ENCODE measurements around the gene FBXO42. TPM values are rescaled to one million over a fixed set of nuclear protein-coding genes. Genes with fewer than 3 reads are reported as not detected.
"Not testable (repeated sequence)": the region's sequence is repeated elsewhere in the genome, so short reads cannot be mapped to it uniquely, and the experiment has no call there.

Gene FBXO42
- total RNA-seq, 1 donor from 2014 or later: 28.5 TPM

DNA sequence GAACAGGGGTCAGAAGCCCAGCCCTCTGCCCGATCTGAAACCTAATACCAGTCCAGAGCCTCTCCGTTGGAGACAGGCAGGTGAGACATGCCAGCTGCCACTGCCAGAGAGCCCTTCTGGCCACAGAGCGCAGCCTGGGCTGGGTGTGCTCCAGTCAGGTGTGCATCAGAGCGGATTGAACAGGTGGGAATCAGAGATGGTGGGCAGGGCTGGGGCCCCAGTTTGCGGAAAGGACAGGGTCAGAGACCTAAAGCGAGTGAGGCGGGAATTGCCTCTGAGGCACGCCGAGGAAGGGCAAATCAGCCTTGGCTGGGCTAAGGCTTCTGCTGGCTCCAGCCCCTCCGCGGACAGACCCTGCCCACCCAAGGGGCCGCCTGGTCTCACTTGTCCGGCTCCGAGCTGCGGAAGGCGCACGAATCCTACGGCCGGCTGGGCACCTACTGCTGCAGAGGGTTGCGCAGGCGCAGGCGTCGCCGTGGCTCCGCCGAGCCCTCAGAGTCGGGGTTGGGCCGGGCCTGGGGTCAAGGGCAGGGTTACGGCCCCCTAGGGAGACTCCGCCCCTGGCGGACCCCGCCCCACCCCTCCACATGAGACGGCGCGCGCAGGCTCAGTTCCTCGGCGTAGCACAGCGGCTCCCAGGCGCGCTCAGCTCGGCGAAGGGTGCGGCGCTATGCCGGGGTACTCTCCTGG, 125.6 kb downstream of the FBXO42 start:
- FAIRE-seq (no peak), DNase-seq (ENCODE audit: low spot score in 2 of 2) (peak; percentile 48 to 68)

DNA sequence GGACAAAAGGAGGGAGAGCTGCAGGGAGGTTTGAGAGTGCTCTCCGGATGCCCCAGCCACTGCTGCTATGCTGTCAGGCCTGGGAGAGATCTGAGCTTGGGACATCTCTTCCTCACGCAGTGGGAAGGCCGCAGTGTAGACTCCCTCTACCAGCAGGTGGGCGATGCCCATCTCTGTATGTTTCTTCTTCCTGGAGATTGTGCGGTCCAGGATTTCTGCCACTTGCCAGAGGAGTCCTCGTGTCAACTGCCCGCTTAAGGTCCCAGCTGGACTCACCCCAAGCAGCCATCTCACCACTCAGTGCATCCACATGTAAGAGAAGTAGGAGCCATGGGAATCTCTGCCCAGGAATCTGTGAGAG, 126.2 kb downstream of the FBXO42 start:
- DNase-seq (ENCODE audit: low spot score in 2 of 2) (no peak), FAIRE-seq (no peak)

DNA sequence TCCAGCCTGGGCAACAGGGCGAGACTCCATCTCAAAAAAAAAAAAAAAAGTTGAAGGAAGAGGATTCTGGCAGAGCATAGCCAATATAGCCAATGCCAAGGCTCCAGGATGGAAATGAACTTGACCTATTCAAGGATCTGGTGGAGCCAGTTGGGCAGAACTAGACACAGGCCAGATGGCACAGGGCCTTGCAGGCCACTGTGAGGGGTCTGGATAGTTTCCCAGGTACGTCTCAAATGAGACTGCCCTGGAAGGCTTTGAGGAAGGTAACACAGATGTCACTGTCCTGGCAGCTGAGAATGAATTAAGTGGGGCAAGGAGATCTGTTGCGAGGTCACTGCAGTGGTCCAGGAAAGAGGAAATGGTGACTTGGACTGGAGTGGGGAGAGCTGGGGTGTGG, 127.8 kb downstream of the FBXO42 start:
- no peak for DNase-seq (ENCODE audit: low spot score in 2 of 2)
- no peak for FAIRE-seq

DNA sequence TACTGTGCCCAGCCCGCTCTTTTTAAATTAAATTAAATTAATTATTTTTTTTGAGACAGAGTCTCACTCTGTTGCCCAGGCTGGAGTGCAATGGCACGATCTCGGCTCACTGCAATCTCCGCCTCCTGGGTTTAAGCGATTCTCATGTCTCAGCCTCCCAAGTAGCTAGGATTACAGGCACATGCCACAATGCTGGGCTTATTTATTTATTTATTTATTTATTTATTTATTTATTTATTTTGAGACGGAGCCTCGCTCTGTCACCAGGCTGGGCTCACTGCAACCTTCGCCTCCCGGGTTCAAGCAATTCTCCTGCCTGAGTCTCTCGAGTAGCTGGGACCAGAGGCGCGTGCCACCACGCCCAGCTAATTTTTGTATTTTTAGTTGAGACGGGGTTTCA, 129.6 kb downstream of the FBXO42 start:
- not testable (repeated sequence) for FAIRE-seq; DNase-seq (ENCODE audit: low spot score in 2 of 2)

DNA sequence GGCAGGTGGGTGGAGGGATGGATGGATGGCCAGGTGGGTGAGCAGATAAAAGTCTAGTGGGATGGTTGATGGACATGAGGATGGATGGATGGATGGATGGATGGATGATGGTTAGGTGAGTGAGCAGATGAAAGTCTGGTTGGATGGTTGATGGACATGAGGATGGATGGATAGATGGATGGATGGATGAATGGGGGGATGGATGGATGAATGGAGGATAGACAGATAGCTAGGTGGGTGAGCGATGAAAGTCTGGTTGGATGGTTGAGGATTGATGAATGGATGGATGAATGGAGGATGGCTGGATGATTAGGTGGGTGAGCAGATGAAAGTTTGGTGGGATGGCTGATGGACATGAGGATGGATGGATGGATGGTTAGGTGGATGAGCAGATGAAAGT, 130.8 kb downstream of the FBXO42 start:
- FAIRE-seq (no peak), DNase-seq (ENCODE audit: low spot score in 2 of 2) (no peak)

DNA sequence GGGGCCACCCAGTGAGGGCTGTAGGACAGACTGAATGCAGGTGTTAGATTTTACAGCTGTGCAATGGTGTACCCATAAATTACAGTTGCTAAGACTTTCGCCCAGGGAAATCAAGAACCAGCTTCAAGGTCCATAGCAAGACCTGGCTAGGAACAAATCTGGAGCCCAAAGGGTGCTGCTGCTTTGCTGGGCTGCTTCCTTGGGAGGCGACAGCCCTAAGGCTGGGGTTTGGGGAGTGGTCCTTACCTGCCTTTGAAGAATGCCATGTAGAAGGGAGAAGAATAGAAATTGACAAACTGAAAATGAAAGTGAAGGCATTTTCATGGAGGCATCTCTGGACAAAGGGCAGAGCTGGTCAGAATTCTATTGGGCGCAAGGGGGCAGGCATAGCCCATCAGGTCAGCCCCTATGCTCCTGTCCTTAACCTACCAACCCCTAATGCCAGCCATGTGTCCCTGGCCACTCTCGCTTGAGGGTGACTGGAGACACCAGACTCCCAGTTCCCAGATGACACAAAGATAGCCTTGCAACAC, 132.2 kb downstream of the FBXO42 start:
- no peak for FAIRE-seq
- no peak for DNase-seq (ENCODE audit: low spot score in 2 of 2)

DNA sequence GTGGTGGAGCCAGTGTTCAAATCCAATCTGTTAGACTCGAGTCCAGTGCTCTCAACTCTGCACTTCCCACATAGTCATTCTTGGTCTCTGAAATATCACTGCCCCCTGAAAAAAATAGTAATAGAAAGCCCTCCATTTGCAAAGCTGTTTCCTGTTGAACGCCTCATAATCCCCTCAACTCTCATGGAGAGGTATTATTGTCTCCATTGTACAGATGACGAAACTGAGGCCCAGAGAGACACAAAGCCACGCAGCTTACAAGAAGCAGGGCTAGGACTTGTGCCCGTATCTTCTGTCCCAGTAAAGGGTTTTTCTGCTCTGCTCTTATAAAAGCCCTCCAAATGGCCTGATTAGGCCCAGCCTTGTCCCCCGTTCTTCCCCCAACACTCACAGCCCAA, 133.6 kb downstream of the FBXO42 start:
- FAIRE-seq (no peak), DNase-seq (ENCODE audit: low spot score in 2 of 2) (no peak)

DNA sequence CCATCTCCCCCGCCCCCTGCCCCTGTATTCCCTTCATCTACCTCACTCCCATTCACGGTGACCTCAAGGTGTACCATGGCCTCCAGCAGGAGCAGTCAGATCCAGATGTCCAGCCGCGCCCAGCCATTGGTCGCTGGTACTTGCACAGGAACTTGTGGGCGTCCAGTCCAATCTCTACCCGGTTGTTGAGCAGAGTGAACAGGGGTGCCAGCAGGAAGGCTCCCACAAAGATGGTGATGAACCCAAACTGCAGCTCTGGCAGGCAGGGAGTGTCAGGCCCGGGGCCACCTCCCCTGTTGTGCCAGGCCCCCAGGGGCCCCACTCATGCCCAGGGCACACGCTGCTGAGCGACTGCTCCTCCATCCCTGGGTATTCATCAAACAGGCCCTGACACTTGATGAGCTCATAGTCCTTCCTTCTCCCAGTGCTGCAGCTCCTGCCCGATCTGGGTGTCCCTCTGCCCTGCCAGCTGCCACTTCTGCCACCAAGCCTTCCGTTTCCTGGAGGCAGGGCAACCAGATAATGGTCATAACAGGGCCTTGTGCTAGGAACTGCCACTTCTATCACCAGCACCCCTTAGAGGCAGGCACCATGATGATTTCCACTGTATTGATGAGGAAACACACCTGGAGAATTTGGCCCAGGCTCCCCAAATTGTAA, 134.1 kb downstream of the FBXO42 start:
- no peak for FAIRE-seq
- DNase-seq (ENCODE audit: low spot score in 2 of 2): no peak

DNA sequence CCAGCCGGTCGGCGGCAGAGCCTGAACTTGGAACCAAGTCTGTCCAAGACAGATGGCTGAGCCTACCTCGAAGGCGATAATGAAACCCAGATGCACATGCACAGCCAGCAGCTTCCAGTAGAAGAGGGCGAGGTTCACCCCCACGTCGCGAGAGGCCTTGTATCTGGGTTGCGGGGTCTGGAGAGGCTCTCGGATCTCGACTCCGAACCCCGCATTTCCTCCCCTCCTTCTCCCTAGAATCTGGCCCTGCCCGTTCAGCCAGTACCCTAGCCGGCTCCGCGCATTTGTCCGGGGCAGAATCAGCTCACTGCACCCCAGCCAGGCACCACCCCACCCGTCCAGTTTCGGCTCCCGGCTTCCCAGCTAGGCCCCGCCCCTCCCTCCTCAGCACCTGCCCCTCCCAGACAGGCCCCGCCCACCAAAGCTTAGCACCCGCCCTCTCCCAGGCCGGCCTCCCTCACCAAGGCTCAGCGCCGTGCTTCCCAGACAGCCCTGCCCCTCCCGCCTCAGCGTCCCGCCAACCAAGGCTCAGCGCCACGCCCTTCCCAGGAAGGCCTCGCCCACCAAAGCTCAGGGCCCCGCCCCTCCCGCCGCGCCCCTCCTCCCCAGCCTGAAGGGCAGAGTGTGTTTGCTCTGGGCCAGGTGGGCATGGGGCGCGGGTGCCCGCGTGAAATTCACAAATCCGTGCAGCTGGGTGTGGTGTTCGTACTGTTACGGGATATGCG, 135.1 kb downstream of the FBXO42 start:
- DNase-seq (ENCODE audit: low spot score in 2 of 2) (peak; percentile 81 to 98), FAIRE-seq (no peak)

DNA sequence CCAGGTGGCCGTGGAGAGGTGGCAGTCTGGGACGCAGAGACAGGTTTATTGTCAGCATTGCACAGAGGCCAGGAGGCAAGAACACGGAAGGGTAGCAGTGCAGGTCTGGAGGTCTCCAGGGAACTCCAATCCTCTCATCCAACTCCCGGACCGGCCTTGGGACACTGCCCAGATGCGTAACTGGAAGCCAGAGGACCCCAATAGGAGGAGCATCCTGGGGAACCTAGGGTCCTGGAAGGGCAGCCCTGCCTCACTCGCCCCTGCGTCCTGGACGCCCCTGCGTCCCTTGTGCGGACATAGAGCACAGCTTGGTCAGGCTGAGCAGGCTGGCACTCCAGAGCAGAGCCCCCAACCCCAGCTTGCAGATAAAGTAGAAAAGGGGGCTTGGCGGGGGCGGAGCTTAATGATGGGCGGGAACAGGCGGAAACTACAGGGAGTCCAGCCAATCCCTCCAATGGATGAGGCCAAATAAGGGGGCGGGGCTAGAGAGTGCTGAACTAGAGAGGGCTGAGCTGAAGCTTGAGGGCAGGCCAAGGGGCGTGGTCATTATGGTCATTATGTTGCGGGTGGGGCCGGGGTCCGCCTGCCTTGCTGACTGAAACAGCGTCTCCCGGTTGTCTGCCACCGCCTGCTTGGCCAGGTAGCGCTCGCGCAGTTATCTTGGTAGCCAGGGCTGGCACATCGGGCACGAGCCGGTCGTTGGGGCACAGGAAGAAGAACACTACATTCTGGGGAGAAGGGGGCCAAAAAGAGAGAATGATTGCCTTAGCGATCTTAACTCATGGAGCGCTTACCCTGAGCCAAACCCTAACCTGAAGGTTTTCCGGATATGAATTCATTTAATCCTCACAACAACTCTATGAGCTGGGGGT, 136.2 kb downstream of the FBXO42 start:
- FAIRE-seq (no peak), DNase-seq (ENCODE audit: low spot score in 2 of 2) (peak in 1 of 2 donors; percentile 72)

DNA sequence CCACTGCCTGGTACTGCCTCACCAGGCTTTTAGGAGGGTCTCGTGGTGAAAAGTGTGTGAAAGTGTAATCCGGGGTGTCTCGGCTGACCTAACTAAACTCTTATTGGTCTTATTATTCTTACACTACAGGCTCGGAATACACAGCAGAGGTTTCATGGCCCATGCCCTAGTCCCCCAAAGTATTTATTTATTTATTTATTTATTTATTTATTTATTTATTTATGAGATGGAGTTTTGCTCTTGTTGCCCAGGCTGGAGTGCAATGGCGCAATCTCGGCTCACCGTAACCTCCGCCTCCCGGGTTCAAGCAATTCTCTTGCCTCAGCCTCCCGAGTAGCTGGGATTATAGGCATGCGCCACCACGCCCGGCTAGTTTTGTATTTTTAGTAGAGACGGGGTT, 137.0 kb downstream of the FBXO42 start:
- DNase-seq (ENCODE audit: low spot score in 2 of 2); FAIRE-seq: not testable (repeated sequence)

DNA sequence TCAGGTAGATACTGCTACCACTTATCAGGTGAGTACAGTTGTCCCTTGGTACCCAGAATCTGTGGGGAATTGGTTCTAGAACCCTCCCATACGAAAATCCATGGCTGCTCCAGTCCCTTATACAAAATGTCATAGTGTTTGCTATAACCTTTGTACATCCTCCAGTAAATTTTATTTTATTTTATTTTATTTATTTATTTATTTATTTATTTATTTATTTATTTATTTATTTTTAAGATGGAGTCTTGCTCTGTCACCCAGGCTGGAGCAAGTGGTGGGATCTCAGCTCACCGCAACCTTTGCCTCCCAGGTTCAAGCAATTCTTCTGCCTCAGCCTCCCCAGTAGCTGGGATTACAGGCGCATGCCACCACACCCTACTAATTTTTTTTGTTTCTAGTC, 138.7 kb downstream of the FBXO42 start:
- not testable (repeated sequence) for DNase-seq (ENCODE audit: low spot score in 2 of 2); FAIRE-seq

DNA sequence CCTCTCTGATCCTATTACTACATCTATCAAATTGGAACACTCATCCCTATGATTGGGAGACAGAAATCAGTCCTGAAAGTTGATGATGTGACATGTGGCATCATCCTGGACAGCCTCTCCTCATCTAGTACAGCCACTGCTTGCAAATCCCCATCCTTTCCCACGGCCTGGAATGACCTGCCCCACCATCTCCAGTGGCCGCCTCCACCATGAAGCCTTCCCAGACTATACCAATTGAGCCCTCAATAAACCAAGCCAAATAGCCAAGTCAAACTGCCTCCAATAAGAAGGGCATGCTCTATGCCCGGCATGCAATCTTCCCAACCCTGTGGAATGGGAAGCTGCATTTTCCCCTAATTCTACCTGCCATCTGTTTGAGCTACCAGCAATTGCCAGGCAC, 139.3 kb downstream of the FBXO42 start:
- DNase-seq (ENCODE audit: low spot score in 2 of 2) (no peak), FAIRE-seq (no peak)

DNA sequence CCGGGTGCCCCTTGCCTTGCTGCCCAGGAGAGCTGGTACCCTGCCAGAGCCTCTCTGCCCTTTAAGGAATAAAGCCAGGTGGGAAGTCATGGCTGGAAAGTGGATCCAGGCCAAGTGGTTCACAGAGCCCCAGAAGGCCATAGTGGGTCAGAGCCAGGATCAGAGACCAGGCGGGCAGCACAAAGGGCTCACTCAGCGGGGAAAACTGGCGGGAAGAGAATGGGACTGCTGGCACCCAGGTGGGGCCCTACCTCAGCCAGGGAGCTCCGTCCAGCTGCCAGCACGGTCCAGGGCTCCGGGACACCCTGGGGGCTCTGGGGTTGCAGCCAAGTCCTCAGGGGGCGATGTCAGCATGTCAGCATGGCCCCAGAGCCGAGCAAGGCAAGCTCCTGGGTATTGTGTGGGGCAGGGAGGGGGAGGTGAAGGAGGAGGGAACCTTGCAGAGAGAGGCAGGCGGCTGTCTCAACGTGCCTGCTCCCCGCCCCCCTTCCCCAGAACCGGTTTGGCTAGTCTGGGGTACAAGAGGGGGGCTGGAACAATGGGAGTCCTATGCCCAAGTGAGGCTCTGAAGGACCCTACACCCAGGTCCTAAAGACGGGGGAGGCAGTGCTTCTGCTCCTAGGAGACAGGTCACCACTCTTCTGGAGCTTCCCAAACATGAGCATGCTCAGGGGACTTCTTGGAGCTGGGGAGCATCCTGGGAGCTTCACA, 139.9 kb downstream of the FBXO42 start, which contains the start of gene ARHGEF19:
ARHGEF19 (minus strand) TSS at position 402 of the 711 bp plus-strand sequence. CDS start 3,598 bp downstream, outside the sequence.
- no peak for DNase-seq (ENCODE audit: low spot score in 2 of 2)
- no peak for FAIRE-seq

DNA sequence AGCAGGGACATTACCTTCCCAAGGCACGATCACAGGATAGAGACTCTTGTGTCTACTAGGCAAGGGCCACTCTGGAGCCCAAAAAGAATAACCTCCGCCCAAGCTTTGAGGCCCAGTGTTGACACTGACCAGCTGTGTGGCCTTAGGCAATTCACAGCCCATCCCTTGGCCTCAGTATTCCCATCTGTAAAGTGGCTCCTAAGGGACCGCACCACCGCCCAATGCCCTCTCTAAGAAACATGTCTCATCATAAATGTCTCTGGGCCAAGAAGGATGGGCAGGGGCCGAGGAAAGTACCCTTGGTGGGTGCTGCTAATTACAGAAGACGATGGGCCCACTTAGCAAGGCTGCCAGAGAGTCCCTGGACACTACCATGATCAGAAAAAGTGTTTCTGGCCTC, 140.5 kb downstream of the FBXO42 start:
- no peak for DNase-seq (ENCODE audit: low spot score in 2 of 2)
- FAIRE-seq: no peak

DNA sequence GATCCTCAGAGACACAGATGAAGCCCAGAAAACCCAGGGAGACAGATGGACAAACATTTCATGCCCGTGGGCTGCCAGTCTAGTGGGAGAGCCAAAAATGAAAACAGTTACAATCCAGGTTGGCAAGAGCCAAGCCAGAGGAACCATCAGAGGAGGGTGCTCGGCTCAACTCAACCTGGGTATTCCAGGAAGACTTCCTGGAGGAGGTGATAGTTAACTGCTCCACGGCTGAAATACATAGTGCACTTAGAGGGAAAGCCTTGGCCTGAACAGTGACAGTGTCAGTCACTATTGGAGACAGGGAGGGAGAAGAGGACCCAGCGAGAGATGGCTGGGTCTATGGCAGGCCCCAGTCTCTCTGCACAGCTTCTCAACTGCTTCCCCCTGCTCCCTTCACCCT, 141.7 kb downstream of the FBXO42 start:
- no peak for FAIRE-seq
- DNase-seq (ENCODE audit: low spot score in 2 of 2): no peak

DNA sequence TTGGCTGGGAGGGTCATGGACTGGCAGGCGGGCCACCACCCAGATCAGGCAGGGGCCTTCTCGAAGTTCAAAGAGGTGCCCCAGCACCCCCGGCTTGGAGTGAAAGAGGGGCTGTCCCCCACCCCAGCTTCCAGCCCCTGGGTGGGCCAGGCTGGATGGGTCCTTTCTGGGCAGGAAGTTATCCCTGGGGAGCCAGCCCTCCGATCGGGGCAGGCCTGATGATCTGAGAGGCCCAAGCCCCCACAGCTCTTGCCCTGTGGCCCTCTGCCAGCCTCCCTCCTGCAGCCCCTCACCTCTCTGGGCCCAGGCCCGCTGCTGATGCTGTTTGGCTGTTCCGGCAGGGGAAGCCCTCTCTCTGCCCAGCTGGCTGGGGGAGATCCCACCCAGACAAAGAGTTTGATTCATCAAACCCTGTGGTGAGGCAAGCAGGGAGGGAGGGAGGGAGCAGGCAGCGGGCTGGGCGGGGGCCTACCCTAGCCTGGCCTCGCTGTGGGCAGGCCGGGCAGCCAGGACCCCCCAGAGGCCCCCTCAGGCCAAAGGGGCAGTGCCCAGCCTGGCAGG, 142.4 kb downstream of the FBXO42 start:
- FAIRE-seq: no peak
- DNase-seq (ENCODE audit: low spot score in 2 of 2): peak in 1 of 2 donors; percentile 52

DNA sequence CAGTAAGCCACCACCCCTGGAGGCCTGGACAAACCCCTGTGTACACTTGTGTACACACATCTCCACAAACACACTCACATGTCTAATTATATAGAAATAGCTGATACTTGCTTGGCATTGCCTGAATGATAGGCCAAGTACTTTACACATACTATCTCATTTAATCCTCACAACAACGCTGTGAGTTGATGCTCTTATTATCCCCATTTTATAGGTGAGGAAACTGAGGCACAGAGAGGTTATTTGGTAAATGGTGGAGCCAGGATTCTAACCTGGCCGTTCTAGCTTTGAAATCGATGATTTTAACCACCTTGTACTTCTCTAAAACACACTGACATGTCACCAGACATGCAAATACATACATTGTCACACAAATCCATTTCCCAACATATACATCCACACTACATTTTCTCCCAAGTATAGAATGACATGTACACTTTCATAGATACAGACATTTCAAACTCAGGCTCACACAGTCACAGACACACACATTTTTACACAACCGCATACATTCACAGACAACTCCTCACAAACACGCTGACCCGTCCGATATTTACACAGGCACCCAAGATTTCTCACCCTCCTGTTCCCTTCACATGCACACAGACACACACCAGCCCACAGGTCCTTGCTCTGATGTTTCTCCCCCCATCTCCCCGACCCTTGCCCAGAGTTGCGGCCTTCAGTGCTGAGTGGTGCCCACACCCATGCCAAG, 143.0 kb downstream of the FBXO42 start:
- no peak for FAIRE-seq
- DNase-seq (ENCODE audit: low spot score in 2 of 2): no peak
